A673 (cell line): ENCODE results near the gene USP17L18.
"Not testable (repeated sequence)": the region's sequence is repeated elsewhere in the genome, so short reads cannot be mapped to it uniquely, and the experiment has no call there.

Experiments
- EZH2 ChIP-seq: fragments of 200-600 bp; sonication (generic); IDR thresholded peaks from 2 replicates; pipeline ENCODE4 v1.6.1; 2017; ENCODE audit warnings: borderline replicate concordance, low read depth, mild to moderate bottlenecking, mixed read lengths, antibody characterized with exemption, low read length; ENCODE audit not compliant: poor library complexity, severe bottlenecking
- TF ChIP-seq, protein P1 (sequence below): fragments of 300-800, 200-600 bp; sonication (generic); conservative IDR thresholded peaks from 2 replicates; pipeline ENCODE4 v1.5.1; 2017; ENCODE audit warnings: low read depth, mild to moderate bottlenecking, antibody characterized with exemption, low read length, moderate library complexity, mixed read lengths

DNA sequence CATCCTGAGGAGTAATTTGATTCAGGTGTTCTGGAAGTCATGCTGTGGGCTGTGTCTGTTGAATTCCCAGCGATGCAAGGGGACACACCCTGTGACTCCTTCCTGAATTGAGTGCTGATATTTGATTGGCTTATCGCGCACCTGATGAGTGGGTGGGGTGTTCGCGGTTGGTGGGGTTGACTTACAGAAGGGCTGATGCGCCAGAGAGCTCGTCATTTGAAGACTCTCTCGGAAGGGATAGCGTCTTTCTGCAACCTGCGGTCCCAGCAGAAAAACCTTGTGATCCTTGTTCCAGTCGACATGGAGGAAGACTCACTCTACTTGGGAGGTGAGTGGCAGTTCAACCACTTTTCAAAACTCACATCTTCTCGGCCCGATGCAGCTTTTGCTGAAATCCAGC is 4.6 kb downstream of the USP17L18 start, which contains the start of gene USP17L19:
- TF ChIP-seq, protein P1, sequence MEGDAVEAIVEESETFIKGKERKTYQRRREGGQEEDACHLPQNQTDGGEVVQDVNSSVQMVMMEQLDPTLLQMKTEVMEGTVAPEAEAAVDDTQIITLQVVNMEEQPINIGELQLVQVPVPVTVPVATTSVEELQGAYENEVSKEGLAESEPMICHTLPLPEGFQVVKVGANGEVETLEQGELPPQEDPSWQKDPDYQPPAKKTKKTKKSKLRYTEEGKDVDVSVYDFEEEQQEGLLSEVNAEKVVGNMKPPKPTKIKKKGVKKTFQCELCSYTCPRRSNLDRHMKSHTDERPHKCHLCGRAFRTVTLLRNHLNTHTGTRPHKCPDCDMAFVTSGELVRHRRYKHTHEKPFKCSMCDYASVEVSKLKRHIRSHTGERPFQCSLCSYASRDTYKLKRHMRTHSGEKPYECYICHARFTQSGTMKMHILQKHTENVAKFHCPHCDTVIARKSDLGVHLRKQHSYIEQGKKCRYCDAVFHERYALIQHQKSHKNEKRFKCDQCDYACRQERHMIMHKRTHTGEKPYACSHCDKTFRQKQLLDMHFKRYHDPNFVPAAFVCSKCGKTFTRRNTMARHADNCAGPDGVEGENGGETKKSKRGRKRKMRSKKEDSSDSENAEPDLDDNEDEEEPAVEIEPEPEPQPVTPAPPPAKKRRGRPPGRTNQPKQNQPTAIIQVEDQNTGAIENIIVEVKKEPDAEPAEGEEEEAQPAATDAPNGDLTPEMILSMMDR, result not testable (repeated sequence)
- TF ChIP-seq EZH2, result not testable (repeated sequence)
